T-helper 2 cell treated with Interferon-gamma antibody and Interleukin-4, amounts not matched to agents 100 ng/mL and 5 ng/mL, for 36 hours (primary cell): ENCODE results near the gene CLCN2. TPM values are rescaled to one million over a fixed set of nuclear protein-coding genes. Genes with fewer than 3 reads are reported as not detected.

Source experiments
- intact Hi-C: fragments of 100-400 bp; cut with micrococcal nuclease; formaldehyde crosslinking; loops from one replicate; pipeline ENCODE4 v1.15.1; 2023
- total RNA-seq: library from RNA; stranded (reverse); gene quantifications from 2 replicates; pipeline ENCODE4 v1.2.3, GENCODE V29; 2022

Gene CLCN2
- total RNA-seq, 1 donor from 2014 or later: 4.0 TPM

- intact Hi-C loops: no loop called here
Observed at GRCh38 chr3:184333190-184333589, 28.2 kb downstream of the CLCN2 start.

GRCh38 chr3:184332370-184333090 lies 28.9 kb downstream of the CLCN2 start:
- intact Hi-C loops: no loop called here

- intact Hi-C loops: no loop called here
Observed at GRCh38 chr3:184328516-184328915, 32.9 kb downstream of the CLCN2 start.

GRCh38 chr3:184327171-184327570 lies 34.2 kb downstream of the CLCN2 start:
- intact Hi-C loops: no loop called here

GRCh38 chr3:184325715-184326369 lies 35.6 kb downstream of the CLCN2 start:
- intact Hi-C loops: no loop called here

- intact Hi-C loops: no loop called here
Observed at GRCh38 chr3:184325269-184325668, 36.1 kb downstream of the CLCN2 start.

GRCh38 chr3:184323696-184324095 lies 37.7 kb downstream of the CLCN2 start:
- intact Hi-C loops: no loop called here

GRCh38 chr3:184322731-184323487 lies 38.5 kb downstream of the CLCN2 start:
- intact Hi-C loops: no loop called here

GRCh38 chr3:184321666-184322065 lies 39.7 kb downstream of the CLCN2 start:
- intact Hi-C loops: no loop called here

GRCh38 chr3:184320104-184320445 lies 41.3 kb downstream of the CLCN2 start:
- intact Hi-C loops: no loop called here

- intact Hi-C loops: no loop called here
Observed at GRCh38 chr3:184317201-184317600, 44.2 kb downstream of the CLCN2 start.

- intact Hi-C loops: no loop called here
Observed at GRCh38 chr3:184316792-184317191, 44.6 kb downstream of the CLCN2 start.

- intact Hi-C loops: loop anchor here (2.0 kb wide), 1 partner anchor 129 kb away; the partner anchor contains the start of gene ABCF3
Observed at GRCh38 chr3:184315871-184316661, 45.3 kb downstream of the CLCN2 start.

GRCh38 chr3:184315543-184315867 lies 45.9 kb downstream of the CLCN2 start:
- intact Hi-C loops: loop anchor here (2.0 kb wide), 1 partner anchor 129 kb away; the partner anchor contains the start of gene ABCF3

GRCh38 chr3:184314700-184315542 lies 46.5 kb downstream of the CLCN2 start:
- intact Hi-C loops: loop anchor here (1.0 to 2.0 kb wide), 6 partner anchors 16 to 141 kb away; partner anchors contain the start of genes ABCF3, AP2M1, CLCN2 and EEF1AKMT4

- intact Hi-C loops: loop anchor here (1.0 to 2.0 kb wide), 6 partner anchors 15 to 140 kb away; partner anchors contain the start of genes ABCF3, AP2M1, CLCN2 and EEF1AKMT4
Observed at GRCh38 chr3:184314363-184314699, 47.1 kb downstream of the CLCN2 start, which contains the start of gene EIF4G1. TSS of gene EIF4G1 (plus strand) at chr3:184314606. CDS start at chr3:184315797, 1,191 bp downstream.

GRCh38 chr3:184311633-184312032 lies 49.8 kb downstream of the CLCN2 start:
- intact Hi-C loops: no loop called here

- intact Hi-C loops: no loop called here
Observed at GRCh38 chr3:184308744-184309143, 52.7 kb downstream of the CLCN2 start.

- intact Hi-C loops: no loop called here
Observed at GRCh38 chr3:184307915-184308314, 53.5 kb downstream of the CLCN2 start.

GRCh38 chr3:184306341-184306972 lies 54.9 kb downstream of the CLCN2 start:
- intact Hi-C loops: no loop called here
